MM.1S (cell line): ENCODE data around the gene PDE1A.

Source experiments
- DNase-seq: peaks from one replicate; pipeline ENCODE4 v3.0.0-alpha.2; 2015
- H2AFZ ChIP-seq: fragments of 300-600 bp; sonication (generic); 2 replicates; pipeline ENCODE4 v1.6.0; 2016; ENCODE audit warnings: antibody characterized with exemption, low read length
- H3F3A ChIP-seq: fragments of 300-600 bp; sonication (generic); 2 replicates; pipeline ENCODE4 v1.6.1; 2016; ENCODE audit warnings: mild to moderate bottlenecking, antibody characterized with exemption, low read length, moderate library complexity, mixed read lengths; ENCODE audit not compliant: insufficient read depth
- H3K27ac ChIP-seq: fragments of 300-600 bp; sonication (generic); 2 replicates; pipeline ENCODE4 v1.5.1; 2016; ENCODE audit warnings: mild to moderate bottlenecking, low read length
- H3K27me3 ChIP-seq: fragments of 300-600 bp; sonication (generic); replicated peaks from 2 replicates; pipeline ENCODE4 v1.6.0; 2016; ENCODE audit warnings: low read length; ENCODE audit not compliant: insufficient read depth
- H3K36me3 ChIP-seq: fragments of 300-600 bp; sonication (generic); replicated peaks from 2 replicates; pipeline ENCODE4 v1.6.1; 2016; ENCODE audit warnings: mild to moderate bottlenecking, low read length, mixed read lengths; ENCODE audit not compliant: insufficient read depth
- H3K4me1 ChIP-seq: fragments of 300-600 bp; sonication (generic); 2 replicates; pipeline ENCODE4 v1.6.1; 2016; ENCODE audit warnings: low read length, mixed read lengths
- H3K4me2 ChIP-seq: fragments of 300-600 bp; sonication (generic); 2 replicates; pipeline ENCODE4 v1.6.0; 2016; ENCODE audit warnings: low read depth, low read length
- H3K4me3 ChIP-seq: fragments of 300-600 bp; sonication (generic); 2 replicates; pipeline ENCODE4 v1.5.1; 2016; ENCODE audit warnings: low read length, mixed read lengths
- H3K79me2 ChIP-seq: fragments of 300-600 bp; sonication (generic); 2 replicates; pipeline ENCODE4 v1.6.1; 2016; ENCODE audit warnings: mixed run types, low read length, mixed read lengths
- H3K9ac ChIP-seq: fragments of 300-600 bp; sonication (generic); 2 replicates; pipeline ENCODE4 v1.6.1; 2016; ENCODE audit warnings: low read length, mixed read lengths
- H3K9me2 ChIP-seq: fragments of 300-600 bp; sonication (generic); replicated peaks from 2 replicates; pipeline ENCODE4 v1.6.1; 2016; ENCODE audit warnings: mild to moderate bottlenecking, low read length, mixed read lengths; ENCODE audit not compliant: insufficient read depth
- H3K9me3 ChIP-seq: fragments of 300-600 bp; sonication (generic); replicated peaks from 2 replicates; pipeline ENCODE4 v1.6.1; 2016; ENCODE audit warnings: mild to moderate bottlenecking, low read length, mixed read lengths; ENCODE audit not compliant: insufficient read depth
- H4K20me1 ChIP-seq: fragments of 300-600 bp; sonication (generic); 2 replicates; pipeline ENCODE4 v1.6.1; 2016; ENCODE audit warnings: mild to moderate bottlenecking, low read length, moderate library complexity, mixed read lengths; ENCODE audit not compliant: insufficient read depth
- CTCF ChIP-seq: fragments of 300-600 bp; sonication (generic); IDR thresholded peaks from 2 replicates; pipeline ENCODE4 v1.5.1; 2016; ENCODE audit warnings: antibody characterized with exemption, low read length, mixed read lengths
- EZH2 ChIP-seq: fragments of 300-600 bp; sonication (generic); optimal IDR thresholded peaks from 2 replicates; pipeline ENCODE3; 2017; ENCODE audit warnings: low read depth, mild to moderate bottlenecking, antibody characterized with exemption, low read length, mixed read lengths
- EZH2phosphoT487 ChIP-seq: fragments of 300-600 bp; sonication (generic); IDR thresholded peaks from 2 replicates; pipeline ENCODE4 v1.6.1; 2018; ENCODE audit warnings: antibody characterized with exemption, low read length

Gene PDE1A

GRCh38 chr2:182229297-182229696 is 197.5 kb downstream of the PDE1A start:
- Histone ChIP-seq H3K4me3 (no peak overlapping the region), H3K4me1 (no peaks in the 10 kb centered on the region), H2AFZ (no peak overlapping the region), H4K20me1 (no peaks in the 10 kb centered on the region), H3K9ac (no peak overlapping the region), H3K9me2 (no peaks in the 10 kb centered on the region), H3K27ac (no peak overlapping the region), H3K79me2 (no peaks in the 10 kb centered on the region), H3K27me3 (no peaks in the 10 kb centered on the region), H3F3A (no peaks in the 10 kb centered on the region), H3K36me3 (no peaks in the 10 kb centered on the region), H3K9me3 (no peaks in the 10 kb centered on the region), H3K4me2 (no peak overlapping the region)
- TF ChIP-seq EZH2 = no peak
- TF ChIP-seq EZH2phosphoT487 = no peak
- TF ChIP-seq CTCF = no peak
- DNase-seq = no peak

- TF ChIP-seq EZH2 (no peak), CTCF (no peak), EZH2phosphoT487 (no peak)
- Histone ChIP-seq H2AFZ (no peak overlapping the region), H3K36me3 (no peaks in the 10 kb centered on the region), H3F3A (no peaks in the 10 kb centered on the region), H3K27ac (no peak overlapping the region), H3K9ac (no peak overlapping the region), H3K9me2 (no peaks in the 10 kb centered on the region), H3K4me1 (no peaks in the 10 kb centered on the region), H3K4me2 (no peak overlapping the region), H3K79me2 (no peaks in the 10 kb centered on the region), H3K4me3 (no peak overlapping the region), H4K20me1 (no peaks in the 10 kb centered on the region), H3K27me3 (no peaks in the 10 kb centered on the region), H3K9me3 (no peaks in the 10 kb centered on the region)
- DNase-seq = no peak
Observed at GRCh38 chr2:182228741-182229140, 198.1 kb downstream of the PDE1A start.

GRCh38 chr2:182228073-182228473 is 198.8 kb downstream of the PDE1A start:
- H2AFZ ChIP-seq = no peak overlapping the region
- no peaks in the 10 kb centered on the region for H3K9me2 ChIP-seq
- no peaks in the 10 kb centered on the region for H3K36me3 ChIP-seq
- DNase-seq = no peak
- no peak overlapping the region for H3K9ac ChIP-seq
- H3K9me3 ChIP-seq = no peaks in the 10 kb centered on the region
- H3K4me3 ChIP-seq = no peak overlapping the region
- no peaks in the 10 kb centered on the region for H3F3A ChIP-seq
- no peaks in the 10 kb centered on the region for H3K79me2 ChIP-seq
- no peak overlapping the region for H3K27ac ChIP-seq
- H3K27me3 ChIP-seq = no peaks in the 10 kb centered on the region
- no peaks in the 10 kb centered on the region for H3K4me1 ChIP-seq
- TF ChIP-seq CTCF = no peak
- TF ChIP-seq EZH2phosphoT487 = no peak
- TF ChIP-seq EZH2 = no peak
- no peaks in the 10 kb centered on the region for H4K20me1 ChIP-seq
- H3K4me2 ChIP-seq = no peak overlapping the region

- TF ChIP-seq CTCF = no peak
- Histone ChIP-seq H3K27ac (no peak overlapping the region), H3K27me3 (no peaks in the 10 kb centered on the region), H3F3A (no peaks in the 10 kb centered on the region), H3K9me3 (no peaks in the 10 kb centered on the region), H3K9ac (no peak overlapping the region), H3K36me3 (no peaks in the 10 kb centered on the region), H3K4me1 (no peaks in the 10 kb centered on the region), H3K4me2 (no peak overlapping the region), H4K20me1 (no peaks in the 10 kb centered on the region), H3K79me2 (no peaks in the 10 kb centered on the region), H3K9me2 (no peaks in the 10 kb centered on the region), H3K4me3 (no peak overlapping the region), H2AFZ (no peak overlapping the region)
- DNase-seq = no peak
Observed at GRCh38 chr2:182226807-182227206, 200.0 kb downstream of the PDE1A start.
